HG02973 (cell line): Measurements from ENCODE around the gene IQSEC3.

Source experiments
- ATAC-seq: cut with Tn5 transposase; IDR thresholded peaks from one replicate; pipeline ENCODE4 v1.9.1; 2021; ENCODE audit warnings: moderate library complexity; ENCODE audit not compliant: unreplicated experiment

IQSEC3 gene

DNA sequence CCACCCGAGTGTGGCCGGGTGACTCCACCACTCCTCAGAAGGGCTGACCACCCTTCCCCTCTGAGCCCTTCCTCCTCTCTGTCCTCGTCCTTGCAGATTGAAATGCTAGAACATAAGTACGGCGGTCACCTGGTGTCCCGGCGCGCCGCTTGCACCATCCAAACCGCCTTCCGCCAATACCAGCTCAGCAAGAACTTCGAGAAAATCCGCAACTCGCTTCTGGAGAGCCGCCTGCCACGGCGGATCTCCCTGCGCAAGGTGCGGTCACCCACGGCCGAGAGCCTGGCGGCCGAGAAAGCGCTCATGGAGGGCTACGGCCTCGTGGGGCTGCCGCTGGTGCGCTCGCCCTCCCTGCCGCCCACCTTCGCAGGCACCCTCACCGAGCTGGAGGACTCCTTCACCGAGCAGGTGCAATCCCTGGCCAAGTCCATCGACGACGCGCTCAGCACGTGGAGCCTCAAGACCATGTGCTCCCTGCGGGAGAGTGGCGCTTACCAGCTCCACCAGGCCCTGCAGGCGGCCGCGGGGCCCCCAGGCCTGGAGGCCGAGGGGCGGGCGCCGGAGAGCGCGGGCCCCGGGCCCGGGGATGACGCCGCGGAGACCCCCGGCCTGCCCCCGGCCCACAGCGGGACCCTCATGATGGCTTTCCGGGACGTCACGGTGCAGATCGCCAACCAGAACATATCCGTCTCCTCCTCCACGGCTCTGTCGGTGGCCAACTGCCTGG, 71.8 kb downstream of the IQSEC3 start:
- ATAC-seq, result no peak

DNA sequence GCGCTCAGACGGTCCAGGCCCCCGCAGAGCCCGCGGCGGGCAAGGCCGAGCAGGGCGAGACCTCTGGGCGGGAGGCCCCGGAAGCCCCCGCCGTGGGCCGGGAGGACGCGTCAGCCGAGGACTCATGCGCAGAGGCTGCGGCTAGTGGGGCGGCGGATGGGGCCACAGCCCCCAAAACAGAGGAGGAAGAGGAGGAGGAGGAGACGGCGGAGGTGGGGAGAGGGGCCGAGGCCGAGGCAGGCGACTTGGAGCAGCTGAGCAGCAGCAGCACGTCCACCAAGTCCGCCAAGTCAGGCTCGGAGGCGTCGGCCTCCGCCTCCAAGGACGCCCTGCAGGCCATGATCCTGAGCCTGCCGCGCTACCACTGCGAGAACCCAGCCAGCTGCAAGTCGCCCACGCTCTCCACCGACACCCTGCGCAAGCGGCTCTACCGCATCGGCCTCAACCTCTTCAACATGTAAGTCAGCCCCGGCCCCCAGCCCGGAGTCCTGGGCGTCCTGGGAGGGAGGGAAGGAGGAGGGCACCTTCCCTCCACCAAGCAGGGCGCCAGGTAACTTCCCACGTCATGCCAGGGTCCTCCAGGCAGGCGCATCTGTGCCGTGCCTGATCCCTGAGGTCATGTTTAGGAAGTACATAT, 72.4 kb downstream of the IQSEC3 start:
- ATAC-seq, result no peak

DNA sequence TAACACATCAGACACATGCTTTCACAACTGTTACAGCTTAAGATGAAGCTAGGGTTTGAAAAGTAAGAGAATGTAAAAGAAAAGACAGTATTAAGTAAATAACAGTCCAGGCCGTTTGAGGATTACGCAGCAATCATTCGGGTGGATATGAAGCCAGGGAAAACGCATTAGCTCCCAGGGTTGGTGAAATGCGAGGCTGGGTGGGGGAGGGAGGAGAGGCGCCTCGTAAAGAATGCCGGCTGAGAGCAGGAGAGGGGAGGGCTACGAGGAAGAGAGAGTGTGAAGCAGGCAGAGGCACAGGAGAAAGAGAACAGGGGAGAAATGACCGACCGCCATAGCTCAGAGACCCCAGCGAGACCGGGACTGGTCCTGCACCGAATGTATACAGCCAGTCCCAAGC, 73.0 kb downstream of the IQSEC3 start:
- no peak for ATAC-seq

DNA sequence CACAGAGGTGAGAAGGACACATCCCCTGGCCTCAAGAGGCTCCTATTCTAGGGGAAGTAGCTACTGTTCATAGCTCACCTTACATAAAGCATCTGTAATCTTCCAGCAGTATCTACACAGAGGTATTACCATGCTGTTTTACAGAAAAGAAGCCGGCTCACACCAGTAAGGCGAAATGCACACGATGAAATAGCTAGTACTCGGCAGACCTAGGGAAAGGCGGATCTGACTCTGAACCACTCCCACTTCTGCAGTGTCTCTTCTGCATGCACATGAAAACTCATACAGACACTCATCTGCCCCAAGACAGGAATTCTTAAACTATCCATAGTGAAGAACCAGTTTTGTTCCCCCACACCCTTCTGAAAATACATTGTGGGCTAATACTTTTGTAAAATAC, 73.6 kb downstream of the IQSEC3 start:
- ATAC-seq, result no peak

DNA sequence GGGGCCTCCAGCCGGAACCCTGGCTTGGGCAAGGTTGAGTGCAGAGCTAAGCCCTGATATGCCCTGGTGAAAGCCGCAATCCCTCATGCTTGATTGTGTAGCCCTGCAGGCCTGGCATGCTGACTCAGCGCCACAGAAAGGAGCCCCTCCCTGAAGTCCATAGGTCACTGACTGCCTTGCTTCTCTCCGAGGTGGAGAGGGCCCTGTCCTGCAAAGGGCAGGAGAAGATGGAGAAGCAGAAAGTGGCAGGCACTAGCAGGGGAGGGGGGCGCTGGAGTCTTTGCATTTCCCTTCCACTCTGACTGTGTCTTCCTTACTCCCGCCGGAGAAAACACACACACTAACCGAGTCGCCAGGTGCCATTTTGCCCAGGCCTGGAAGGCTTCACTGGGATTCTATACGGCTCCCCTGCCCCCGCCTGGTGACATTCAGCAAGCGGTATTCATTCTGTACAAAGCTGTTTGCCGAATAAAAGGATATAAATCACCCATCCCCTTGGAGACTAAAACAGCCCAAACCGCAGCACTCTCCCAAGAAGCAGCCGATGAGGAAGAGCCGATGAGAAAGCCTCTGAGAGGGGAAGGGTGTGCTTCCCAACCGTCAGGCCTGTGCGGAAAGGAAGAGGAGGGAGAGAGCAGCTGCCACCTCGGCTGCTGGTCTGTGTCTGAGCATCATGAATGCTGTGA, 77.5 kb downstream of the IQSEC3 start:
- ATAC-seq, result no peak

- no peak for ATAC-seq
Observed at GRCh38 chr12:144650-145284, 78.2 kb downstream of the IQSEC3 start.

- no peak for ATAC-seq
Observed at GRCh38 chr12:145369-145960, 78.9 kb downstream of the IQSEC3 start.

- ATAC-seq, result no peak
Observed at GRCh38 chr12:147242-147641, 80.7 kb downstream of the IQSEC3 start.

DNA sequence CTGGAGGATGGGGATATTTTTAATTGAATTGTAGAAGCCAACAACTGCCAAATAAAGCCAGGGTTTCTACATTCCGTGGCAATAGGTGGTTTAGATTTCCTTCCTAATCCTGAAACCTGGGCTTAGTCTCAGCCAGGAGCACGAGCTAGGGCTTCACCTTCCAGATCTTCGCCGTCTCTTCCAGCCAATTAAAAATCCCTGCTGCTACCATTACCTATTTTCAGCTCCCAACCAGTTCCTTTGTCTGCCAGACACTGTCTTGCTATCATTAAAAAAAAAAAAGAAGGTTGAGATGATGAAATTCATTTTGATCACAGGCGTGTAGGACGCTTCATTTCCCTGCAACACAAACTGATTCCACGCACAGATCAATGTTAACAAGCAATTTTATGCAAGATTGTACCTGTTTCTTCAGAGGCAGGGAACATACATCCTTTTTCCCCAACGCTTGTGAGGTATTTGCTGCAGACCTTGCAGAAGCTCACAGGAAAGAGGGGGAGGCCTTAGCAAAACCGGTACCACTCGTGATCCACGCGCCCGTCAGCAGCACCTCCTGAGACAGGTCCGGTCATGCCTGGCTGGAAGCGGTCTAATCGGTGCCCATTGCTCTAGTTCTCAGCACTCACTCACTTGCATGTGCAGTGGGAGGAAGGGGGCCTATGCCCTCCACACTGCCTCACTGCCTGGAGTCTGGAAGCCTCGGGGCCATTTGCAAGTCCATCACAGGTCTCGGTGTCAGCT, 82.3 kb downstream of the IQSEC3 start:
- ATAC-seq, result no peak

GRCh38 chr12:151579-151978, 85.0 kb downstream of the IQSEC3 start:
- no peak for ATAC-seq

DNA sequence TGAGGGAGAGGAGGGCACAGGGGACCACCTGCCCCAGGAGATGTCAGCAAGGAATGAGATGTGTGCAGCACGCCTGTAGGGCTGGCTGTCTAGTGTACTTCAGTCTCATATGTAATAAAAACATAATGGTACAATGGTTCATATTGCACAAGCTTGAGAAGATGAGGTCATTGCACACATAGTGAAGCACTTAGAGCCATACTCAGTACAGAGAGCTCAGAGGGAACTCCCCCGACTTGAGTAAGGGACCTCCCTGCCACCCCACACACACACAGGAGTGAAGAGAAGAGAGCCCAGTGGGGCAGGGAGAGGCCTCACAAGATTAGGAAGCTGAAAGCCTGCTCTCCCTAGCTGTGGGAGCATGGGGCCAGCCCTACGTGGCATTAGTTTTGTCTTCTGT, 85.9 kb downstream of the IQSEC3 start:
- no peak for ATAC-seq

- ATAC-seq, result no peak
Observed at GRCh38 chr12:153080-153746, 86.6 kb downstream of the IQSEC3 start.

DNA sequence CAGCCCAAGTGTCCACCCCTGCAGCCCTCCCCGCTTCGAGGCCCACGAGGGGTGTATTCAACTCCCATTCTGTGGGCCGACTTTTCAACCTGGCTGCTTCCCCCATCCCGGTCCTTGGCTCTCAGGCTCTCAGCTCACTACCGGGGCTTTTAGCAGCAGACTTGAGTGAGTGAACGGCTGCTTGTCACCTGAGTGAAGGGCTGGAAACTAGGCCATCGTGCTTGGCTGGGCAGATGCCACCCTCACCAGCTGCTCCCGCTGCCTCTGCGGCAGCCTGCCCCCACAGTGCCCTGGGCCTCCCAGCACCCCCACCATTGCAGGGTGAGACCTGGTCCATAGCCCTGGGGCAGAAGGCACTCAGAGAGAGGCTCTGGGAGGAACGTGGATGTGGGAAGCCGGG, 87.5 kb downstream of the IQSEC3 start:
- no peak for ATAC-seq

DNA sequence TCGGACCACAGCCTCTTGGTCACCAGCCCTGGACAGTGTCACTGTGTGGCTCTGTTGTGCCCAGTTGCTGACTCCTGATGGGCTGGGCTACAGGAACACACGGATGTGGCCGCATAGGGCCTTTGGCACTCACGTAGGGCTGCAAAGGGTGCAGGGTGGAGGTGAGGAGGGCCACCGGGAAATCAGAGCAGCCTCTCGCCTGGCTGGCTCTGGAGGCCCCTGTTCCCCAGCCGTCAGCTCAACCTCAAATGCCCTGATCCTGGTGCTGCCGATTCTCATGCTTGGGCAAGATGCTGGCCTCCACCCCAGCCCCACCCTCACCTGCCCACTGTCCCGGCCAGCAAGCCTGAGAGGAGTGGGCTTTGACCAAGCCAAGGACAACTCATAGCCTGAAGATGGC, 88.4 kb downstream of the IQSEC3 start:
- no peak for ATAC-seq

- no peak for ATAC-seq
Observed at GRCh38 chr12:155646-156045, 89.1 kb downstream of the IQSEC3 start.

DNA sequence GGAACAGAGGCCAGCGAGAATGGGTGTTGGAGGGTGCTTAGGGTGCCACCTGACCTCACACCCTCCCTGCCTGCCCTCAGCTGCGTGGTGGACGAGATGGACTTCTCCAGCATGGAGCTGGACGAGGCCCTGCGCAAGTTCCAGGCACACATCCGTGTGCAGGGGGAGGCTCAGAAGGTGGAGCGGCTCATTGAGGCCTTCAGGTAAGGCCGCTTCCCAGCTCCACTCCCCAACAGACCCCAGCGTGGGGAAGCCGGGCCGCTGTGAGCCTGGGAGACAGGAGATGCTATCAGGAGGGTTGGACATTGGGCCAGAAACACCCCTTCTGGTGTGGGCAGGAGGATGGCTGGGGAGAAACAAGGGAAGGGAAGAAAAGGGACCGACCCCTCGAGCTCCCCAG, 90.4 kb downstream of the IQSEC3 start:
- no peak for ATAC-seq

DNA sequence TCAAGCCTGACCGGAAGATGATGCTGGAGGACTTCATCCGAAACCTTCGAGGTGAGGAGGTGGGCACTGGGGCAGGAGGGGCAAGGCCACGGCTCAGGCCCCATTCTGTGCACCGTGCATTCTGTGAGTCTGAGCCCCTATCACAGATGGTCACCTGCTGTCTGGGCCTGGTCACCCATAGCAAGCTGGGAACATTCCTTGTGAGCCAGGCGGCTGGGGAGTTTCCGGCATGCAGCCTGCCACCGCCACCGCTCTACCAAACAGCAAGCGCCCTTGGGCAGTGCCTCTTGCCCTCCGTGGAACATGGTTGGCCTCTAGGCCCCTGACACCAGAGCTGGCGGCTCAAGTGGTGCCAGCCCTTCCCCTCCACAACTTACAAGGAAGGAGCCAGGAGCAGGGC, 91.1 kb downstream of the IQSEC3 start:
- no peak for ATAC-seq

DNA sequence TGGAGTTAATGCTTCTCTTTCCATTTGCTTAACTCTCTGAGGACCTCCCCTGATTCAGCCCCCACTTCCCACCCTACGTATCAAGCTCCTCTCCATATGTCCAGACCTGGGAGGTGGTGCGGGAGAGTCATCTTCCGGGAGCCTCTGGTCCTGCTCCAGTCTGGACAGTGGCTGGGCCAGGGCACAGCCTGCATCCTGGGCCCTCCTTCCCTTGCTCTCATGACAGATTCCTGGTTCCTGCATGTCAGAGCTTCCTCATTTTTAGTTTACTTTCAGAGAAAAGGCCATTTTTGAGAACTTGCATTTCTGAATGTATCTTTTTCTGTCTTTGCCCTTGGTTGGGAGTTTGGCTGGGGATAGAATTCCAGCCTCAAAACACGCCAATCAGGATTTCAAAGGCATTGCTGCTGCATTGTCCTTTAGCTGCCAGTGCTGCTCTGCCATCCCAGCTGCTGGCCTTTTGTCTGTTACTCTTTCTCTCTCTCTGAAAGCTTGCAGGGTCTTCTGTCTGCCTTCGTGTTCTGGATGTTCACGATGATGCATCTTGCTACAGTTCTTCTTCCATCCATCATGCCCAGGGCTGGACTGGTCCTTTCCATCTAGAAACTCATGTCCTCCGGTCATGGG, 92.7 kb downstream of the IQSEC3 start:
- no peak for ATAC-seq

- ATAC-seq, result no peak
Observed at GRCh38 chr12:160858-161257, 94.3 kb downstream of the IQSEC3 start.

DNA sequence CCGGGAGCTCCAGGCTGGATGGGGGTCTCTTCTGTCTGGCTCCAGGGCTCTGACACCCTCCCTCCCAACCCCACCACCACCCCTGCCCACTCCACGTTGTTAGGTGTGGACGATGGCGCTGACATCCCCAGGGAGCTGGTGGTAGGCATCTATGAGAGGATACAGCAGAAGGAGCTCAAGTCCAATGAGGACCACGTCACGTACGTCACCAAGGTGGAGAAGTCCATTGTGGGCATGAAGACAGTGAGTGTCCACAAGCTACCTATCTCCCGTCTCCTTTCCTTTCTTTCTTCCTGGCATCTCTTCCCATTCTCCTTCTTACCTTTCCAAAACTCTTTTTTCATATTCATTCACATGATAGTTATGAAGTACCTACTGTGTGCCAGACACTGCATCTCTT, 95.3 kb downstream of the IQSEC3 start:
- ATAC-seq, result no peak
